A549 (cell line): Measurements from ENCODE around the gene NME2.
A peak's percentile ranks its signal among the peaks of the same experiment; 100 is the strongest.

Source experiments
- CTCF ChIP-seq: fragments of >200 bp; sonication (Bioruptor Twin); formaldehyde crosslinking; IDR thresholded peaks from 3 replicates; pipeline ENCODE4 v1.5.1; 2016
- EP300 ChIP-seq, 2 experiments: fragments of >200 bp; sonication (Bioruptor Twin); formaldehyde crosslinking; IDR thresholded peaks; 2 replicates in 1 of 2; 3 replicates in 1 of 2; pipeline ENCODE4 v1.6.1; 2016 to 2017
- ESRRA ChIP-seq: fragments of 150-350 bp; IDR thresholded peaks from 2 replicates; pipeline ENCODE4 v1.6.1; 2014; ENCODE audit warnings: mild to moderate bottlenecking, low read length, borderline replicate concordance
- FOSL2 ChIP-seq, 2 experiments: fragments of 450-650 bp in 1 of 2; fragments of >200 bp in 1 of 2; sonication (Bioruptor Twin) in 1 of 2; formaldehyde crosslinking; IDR thresholded peaks; 2 replicates each; pipeline versions ENCODE4 v1.5.0 to v1.6.1; 2016 to 2020; ENCODE audit warnings: mild to moderate bottlenecking in 1 of 2, moderate library complexity in 1 of 2
- POLR2A ChIP-seq: IDR thresholded peaks from 2 replicates; pipeline ENCODE4 v1.6.1; 2012; ENCODE audit warnings: mild to moderate bottlenecking, low read length
- RAD21 ChIP-seq, 2 experiments: fragments of >200 bp in 1 of 2; sonication (Bioruptor Twin) in 1 of 2; formaldehyde crosslinking in 1 of 2; IDR thresholded peaks in 1 of 2; conservative IDR thresholded peaks in 1 of 2; 2 replicates in 1 of 2; 3 replicates in 1 of 2; pipeline ENCODE4 v1.6.1; 2012 to 2018; ENCODE audit warnings: inconsistent platforms in 1 of 2
- RCOR1 ChIP-seq: fragments of 150-350 bp; IDR thresholded peaks from 2 replicates; pipeline ENCODE4 v1.6.1; 2014; ENCODE audit warnings: antibody characterized with exemption, low read length, low read depth
- USF2 ChIP-seq: fragments of 450-650 bp; IDR thresholded peaks from 2 replicates; pipeline ENCODE4 v1.6.1; 2014; ENCODE audit warnings: antibody characterized with exemption

GRCh38 chr17:51166198-51166986 lies at the start of gene NME2:
- TF ChIP-seq POLR2A = peak; percentile 74
- TF ChIP-seq CTCF = no peak
- TF ChIP-seq EP300 (IDR thresholded peaks at IDR 0.05) = no peak
- TF ChIP-seq ESRRA = no peak
- TF ChIP-seq USF2 = peak; percentile 62
- no peak for TF ChIP-seq RCOR1
- no peak for TF ChIP-seq RAD21 (conservative IDR thresholded peaks at IDR 0.05 in 1 of 2, IDR thresholded peaks at IDR 0.05 in 1 of 2)
- TF ChIP-seq FOSL2 (IDR thresholded peaks at IDR 0.05) = no peak
- TF ChIP-seq FOSL2 (CRISPR knock-in tag; IDR thresholded peaks at IDR 0.05) = no peak
